HCT116 (cell line): Measurements from ENCODE around the gene FGG. TPM values are rescaled to one million over a fixed set of nuclear protein-coding genes. Genes with fewer than 3 reads are reported as not detected.

Source experiments
- ATAC-seq: fragments of 200-7000 bp; cut with Tn5 transposase; 2 replicates; pipeline ENCODE4 v1.9.1; 2020; ENCODE audit warnings: mild to moderate bottlenecking, moderate library complexity
- BruUV-seq: library from RNA; stranded (reverse); fragments of 400-500 nt; replicated peaks from 2 replicates; lab custom pipeline; 2021; lab: Mats Ljungman, UMichigan
- CTCF ChIA-PET: fragments of 300-600 bp; sonication (Branson Sonifier 250); formaldehyde crosslinking; loops from one replicate; lab custom pipeline; 2021; ENCODE audit warnings: antibody characterized with exemption; lab: Charles Lee
- POLR2A ChIA-PET: fragments of 300-600, 350-600 bp; sonication (Branson Sonifier 250); formaldehyde crosslinking; loops from one replicate; lab custom pipeline; 2021; ENCODE audit warnings: antibody characterized with exemption; lab: Charles Lee
- RAD21 ChIA-PET, 2 experiments: fragments of 300-600 bp; sonication (Branson Sonifier 250); formaldehyde crosslinking; loops; one replicate each; lab custom pipeline; 2023; ENCODE audit warnings: low total read pairs in 2 of 2; ENCODE audit not compliant: uncharacterized antibody in 2 of 2, unreplicated experiment in 2 of 2, low non-redundant PET in 1 of 2; lab: Charles Lee
- DNase-seq: peaks from one replicate; pipeline ENCODE4 v3.0.0-alpha.2; 2010; ENCODE audit warnings: low read depth, low spot score
- H2AFZ ChIP-seq: fragments of 200-600 bp; shearing (Covaris generic), sonication (generic); 2 replicates; pipeline ENCODE4 v1.6.1; 2017; ENCODE audit warnings: low read depth, mixed run types, mixed read lengths, antibody characterized with exemption, low read length; ENCODE audit not compliant: poor library complexity, severe bottlenecking
- H3K27ac ChIP-seq: 2 replicates; pipeline ENCODE4 v1.5.1; 2012; ENCODE audit warnings: low read depth, low read length
- H3K27me3 ChIP-seq: fragments of 200-600 bp; sonication (generic); 2 replicates; pipeline ENCODE4 v1.6.1; 2016; ENCODE audit warnings: mixed run types, low read length, mixed read lengths; ENCODE audit not compliant: insufficient read depth
- H3K36me3 ChIP-seq, 2 experiments: fragments of 200-500 bp in 1 of 2; fragments of 200-600 bp in 1 of 2; sonication (Bioruptor generic) in 1 of 2; sonication (generic) in 1 of 2; 2 replicates each; pipeline versions ENCODE4 v1.5.1 to v1.6.1; 2014 to 2016; ENCODE audit warnings: low read length in 2 of 2, inconsistent platforms in 1 of 2, mixed read lengths in 1 of 2, mixed run types in 1 of 2; ENCODE audit not compliant: insufficient read depth in 2 of 2, control insufficient read depth in 1 of 2
- H3K4me1 ChIP-seq, 2 experiments: fragments of 200-600 bp in 1 of 2; sonication (generic) in 1 of 2; 2 replicates each; pipeline versions ENCODE4 v1.5.1 to v1.6.1; 2012 to 2017; ENCODE audit warnings: low read length in 2 of 2, inconsistent platforms in 1 of 2, mild to moderate bottlenecking in 1 of 2, mixed read lengths in 1 of 2, mixed run types in 1 of 2, moderate library complexity in 1 of 2; ENCODE audit not compliant: insufficient read depth in 2 of 2, control insufficient read depth in 1 of 2
- H3K4me2 ChIP-seq: fragments of 200-600 bp; sonication (generic); 2 replicates; pipeline ENCODE4 v1.6.1; 2017; ENCODE audit warnings: mixed run types, low read length, mixed read lengths
- H3K4me3 ChIP-seq, 2 experiments: fragments of 200-600 bp in 1 of 2; sonication (generic) in 1 of 2; replicated peaks in 1 of 2; 2 replicates each; pipeline ENCODE4 v1.5.1; 2011 to 2016; ENCODE audit warnings: low read length in 2 of 2, control low read depth in 1 of 2, low read depth in 1 of 2, mild to moderate bottlenecking in 1 of 2, mixed read lengths in 1 of 2, mixed run types in 1 of 2
- H3K79me2 ChIP-seq: fragments of 200-600 bp; sonication (generic); 2 replicates; pipeline ENCODE4 v1.6.1; 2017; ENCODE audit warnings: mild to moderate bottlenecking, mixed run types, low read length, moderate library complexity, mixed read lengths; ENCODE audit not compliant: insufficient read depth
- H3K9ac ChIP-seq: fragments of 200-600 bp; sonication (generic); 2 replicates; pipeline ENCODE4 v1.6.1; 2016; ENCODE audit warnings: low read length, mixed read lengths
- H3K9me2 ChIP-seq: fragments of 200-600 bp; sonication (generic), shearing (Covaris generic); 2 replicates; pipeline ENCODE4 v1.6.1; 2017; ENCODE audit warnings: mixed run types, mild to moderate bottlenecking, moderate library complexity; ENCODE audit not compliant: insufficient read depth
- H3K9me3 ChIP-seq, 2 experiments: fragments of 200-500 bp in 1 of 2; fragments of 200-600 bp in 1 of 2; sonication (Bioruptor generic) in 1 of 2; sonication (generic) in 1 of 2; 2 replicates each; pipeline ENCODE4 v1.6.1; 2014 to 2017; ENCODE audit warnings: low read length in 2 of 2, mixed read lengths in 2 of 2, inconsistent platforms in 1 of 2, low read depth in 1 of 2, mild to moderate bottlenecking in 1 of 2, mixed run types in 1 of 2, moderate library complexity in 1 of 2; ENCODE audit not compliant: control insufficient read depth in 1 of 2, insufficient read depth in 1 of 2
- H4K20me1 ChIP-seq: fragments of 200-600 bp; sonication (generic), shearing (Covaris generic); 2 replicates; pipeline ENCODE4 v1.6.1; 2017; ENCODE audit warnings: mixed run types, mild to moderate bottlenecking, moderate library complexity; ENCODE audit not compliant: insufficient read depth
- ELF1 ChIP-seq: IDR thresholded peaks from 2 replicates; pipeline ENCODE4 v1.6.1; 2012; ENCODE audit warnings: low read depth, borderline replicate concordance
- FOSL1 ChIP-seq: IDR thresholded peaks from 2 replicates; pipeline ENCODE4 v1.6.1; 2012; ENCODE audit warnings: low read depth
- POLR2AphosphoS5 ChIP-seq: IDR thresholded peaks from 2 replicates; pipeline ENCODE4 v1.6.1; 2011; ENCODE audit warnings: mild to moderate bottlenecking, low read depth, low read length, moderate library complexity
- RAD21 ChIP-seq: IDR thresholded peaks from 2 replicates; pipeline ENCODE4 v1.6.1; 2012; ENCODE audit warnings: low read depth, mild to moderate bottlenecking
- REST ChIP-seq: IDR thresholded peaks from 2 replicates; pipeline ENCODE4 v1.6.1; 2012; ENCODE audit warnings: low read depth
- SRF ChIP-seq: IDR thresholded peaks from 2 replicates; pipeline ENCODE4 v1.6.1; 2012; ENCODE audit warnings: low read depth
- TCF7L2 ChIP-seq: IDR thresholded peaks from 2 replicates; pipeline ENCODE4 v1.7.0; 2011; ENCODE audit warnings: borderline replicate concordance, inconsistent platforms; ENCODE audit not compliant: insufficient read depth, insufficient read length; ENCODE audit errors: extremely low read depth
- YY1 ChIP-seq: IDR thresholded peaks from 2 replicates; pipeline ENCODE4 v1.6.1; 2011; ENCODE audit warnings: low read length, low read depth, moderate library complexity, mild to moderate bottlenecking; ENCODE audit not compliant: insufficient replicate concordance; ENCODE audit errors: extremely low read depth
- ZFX ChIP-seq: fragments of 450-650 bp; IDR thresholded peaks from 2 replicates; pipeline ENCODE4 v1.6.1; 2017
- ZNF274 ChIP-seq: fragments of 200-500 bp; sonication (Bioruptor generic); IDR thresholded peaks from 2 replicates; pipeline ENCODE4 v1.6.1; 2014; ENCODE audit warnings: mild to moderate bottlenecking, low read depth, low read length, inconsistent platforms
- intact Hi-C: fragments of 100-400 bp; cut with micrococcal nuclease; formaldehyde crosslinking; loops from 2 replicates; pipeline ENCODE4 v1.10.0; 2022
- total RNA-seq: library from RNA; stranded (reverse); gene quantifications from one replicate; pipeline ENCODE4 v1.2.1, GENCODE V29; 2021; ENCODE audit not compliant: unreplicated experiment

Gene FGG
- total RNA-seq, 1 experiment from 2014 or later: 2.7 TPM

- intact Hi-C loops: no loop called here
- Histone ChIP-seq H3K4me1 (no peaks in the 10 kb centered on the region), H4K20me1 (no peaks in the 10 kb centered on the region), H3K4me2 (no peak overlapping the region), H3K9me3 (no peaks in the 10 kb centered on the region), H3K9me2 (no peaks in the 10 kb centered on the region), H3K27ac (no peak overlapping the region), H2AFZ (peak overlapping the region; percentile 71), H3K36me3 (no peaks in the 10 kb centered on the region), H3K27me3 (no peaks in the 10 kb centered on the region), H3K4me3 (no peak overlapping the region), H3K79me2 (no peaks in the 10 kb centered on the region), H3K9ac (no peak overlapping the region)
- BruUV-seq: no TSS peak
- ChIA-PET CTCF (no interaction called here), RAD21 (no interaction called here), POLR2A (no interaction called here)
- ATAC-seq (no peak), DNase-seq (no peak)
- TF ChIP-seq TCF7L2 (no peak), RAD21 (no peak), YY1 (no peak), SRF (no peak), ELF1 (no peak)
These were observed 33.5 kb downstream of the FGG start for GRCh38 chr4:154578919-154579318.

GRCh38 chr4:154577324-154577723 is 35.1 kb downstream of the FGG start:
- TF ChIP-seq RAD21: no peak
- no peak for TF ChIP-seq ZNF274
- TF ChIP-seq REST: no peak
- no peak for TF ChIP-seq SRF
- no peak for TF ChIP-seq ZFX
- no peak for TF ChIP-seq ELF1
- no peak for TF ChIP-seq FOSL1
- TF ChIP-seq YY1: no peak
- TF ChIP-seq POLR2AphosphoS5: no peak
- TF ChIP-seq, all 23 proteins: peak for 0
- no peaks in the 10 kb centered on the region for H3K4me1 ChIP-seq
- no peak overlapping the region for H3K4me3 ChIP-seq
- H2AFZ ChIP-seq: no peak overlapping the region
- ChIA-PET CTCF (no interaction called here), RAD21 (no interaction called here), POLR2A (no interaction called here)
- no peak overlapping the region for H3K4me2 ChIP-seq
- no peaks in the 10 kb centered on the region for H3K27me3 ChIP-seq
- no peaks in the 10 kb centered on the region for H3K79me2 ChIP-seq
- H4K20me1 ChIP-seq: no peaks in the 10 kb centered on the region
- no TSS peak for BruUV-seq
- H3K9me3 ChIP-seq: no peaks in the 10 kb centered on the region
- DNase-seq (no peak), ATAC-seq (no peak)
- H3K27ac ChIP-seq: no peak overlapping the region
- no peaks in the 10 kb centered on the region for H3K9me2 ChIP-seq
- intact Hi-C loops: no loop called here
- no peaks in the 10 kb centered on the region for H3K36me3 ChIP-seq
- H3K9ac ChIP-seq: no peak overlapping the region
